Measurements from ENCODE around the gene PPP2R5A. TPM values are rescaled to one million over a fixed set of nuclear protein-coding genes. Genes with fewer than 3 reads are reported as not detected.
"Not testable (repeated sequence)": the region's sequence is repeated elsewhere in the genome, so short reads cannot be mapped to it uniquely, and the experiment has no call there.

PPP2R5A gene
- polyA plus RNA-seq, 1 experiment = 10.2 TPM

DNA sequence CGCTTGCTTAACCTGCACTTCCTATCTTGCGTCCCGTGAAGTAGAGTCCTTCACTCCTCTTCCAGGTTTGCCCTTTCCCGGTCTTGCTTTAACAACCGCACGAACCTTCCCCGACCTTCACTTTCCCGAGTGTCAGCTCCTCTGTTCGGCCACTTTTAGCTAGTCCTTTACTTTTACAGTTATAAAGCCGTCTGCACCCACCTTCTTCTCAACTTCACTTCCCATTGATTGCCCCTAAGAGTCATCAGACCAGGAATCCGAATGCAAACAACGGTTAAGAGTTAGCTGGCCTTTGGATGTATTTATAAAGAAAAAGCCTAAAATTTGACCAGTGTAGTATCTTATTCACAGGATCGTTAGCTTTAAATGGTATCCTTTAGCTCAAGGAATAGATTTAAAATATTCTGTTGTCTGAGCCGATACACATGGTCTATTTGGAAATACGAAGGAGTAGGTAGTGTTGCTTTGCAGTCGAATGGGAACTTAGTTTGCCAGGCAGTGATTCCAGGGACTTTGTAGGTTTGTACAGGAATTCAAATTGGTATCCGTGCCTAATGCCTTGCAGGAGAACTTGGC is 1.4 kb downstream of the PPP2R5A start:
- no peak for DNase-seq (ENCODE audit: low read depth)
- TF ChIP-seq, protein P1, sequence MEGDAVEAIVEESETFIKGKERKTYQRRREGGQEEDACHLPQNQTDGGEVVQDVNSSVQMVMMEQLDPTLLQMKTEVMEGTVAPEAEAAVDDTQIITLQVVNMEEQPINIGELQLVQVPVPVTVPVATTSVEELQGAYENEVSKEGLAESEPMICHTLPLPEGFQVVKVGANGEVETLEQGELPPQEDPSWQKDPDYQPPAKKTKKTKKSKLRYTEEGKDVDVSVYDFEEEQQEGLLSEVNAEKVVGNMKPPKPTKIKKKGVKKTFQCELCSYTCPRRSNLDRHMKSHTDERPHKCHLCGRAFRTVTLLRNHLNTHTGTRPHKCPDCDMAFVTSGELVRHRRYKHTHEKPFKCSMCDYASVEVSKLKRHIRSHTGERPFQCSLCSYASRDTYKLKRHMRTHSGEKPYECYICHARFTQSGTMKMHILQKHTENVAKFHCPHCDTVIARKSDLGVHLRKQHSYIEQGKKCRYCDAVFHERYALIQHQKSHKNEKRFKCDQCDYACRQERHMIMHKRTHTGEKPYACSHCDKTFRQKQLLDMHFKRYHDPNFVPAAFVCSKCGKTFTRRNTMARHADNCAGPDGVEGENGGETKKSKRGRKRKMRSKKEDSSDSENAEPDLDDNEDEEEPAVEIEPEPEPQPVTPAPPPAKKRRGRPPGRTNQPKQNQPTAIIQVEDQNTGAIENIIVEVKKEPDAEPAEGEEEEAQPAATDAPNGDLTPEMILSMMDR (IDR thresholded peaks at IDR 0.05; ENCODE audit: insufficient read depth, low read depth, low read length) = no peak
- CTCF ChIA-PET = interaction anchor here (1.6 to 2.1 kb wide), 3 partner anchors 14 to 216 kb away, joined by 4 to 13 read pairs (median 8); no protein-coding TSS in a partner anchor
- H3K36me3 ChIP-seq (ENCODE audit: control insufficient read depth, insufficient read depth, low read length) = no peaks in the 10 kb centered on the region
- POLR2A ChIA-PET = no interaction called here
- H3K4me3 ChIP-seq (ENCODE audit: low read depth, low read length) = peak overlapping the region; percentile 80
- no peaks in the 10 kb centered on the region for H3K27me3 ChIP-seq (ENCODE audit: control insufficient read depth, insufficient read depth, low read length)

DNA sequence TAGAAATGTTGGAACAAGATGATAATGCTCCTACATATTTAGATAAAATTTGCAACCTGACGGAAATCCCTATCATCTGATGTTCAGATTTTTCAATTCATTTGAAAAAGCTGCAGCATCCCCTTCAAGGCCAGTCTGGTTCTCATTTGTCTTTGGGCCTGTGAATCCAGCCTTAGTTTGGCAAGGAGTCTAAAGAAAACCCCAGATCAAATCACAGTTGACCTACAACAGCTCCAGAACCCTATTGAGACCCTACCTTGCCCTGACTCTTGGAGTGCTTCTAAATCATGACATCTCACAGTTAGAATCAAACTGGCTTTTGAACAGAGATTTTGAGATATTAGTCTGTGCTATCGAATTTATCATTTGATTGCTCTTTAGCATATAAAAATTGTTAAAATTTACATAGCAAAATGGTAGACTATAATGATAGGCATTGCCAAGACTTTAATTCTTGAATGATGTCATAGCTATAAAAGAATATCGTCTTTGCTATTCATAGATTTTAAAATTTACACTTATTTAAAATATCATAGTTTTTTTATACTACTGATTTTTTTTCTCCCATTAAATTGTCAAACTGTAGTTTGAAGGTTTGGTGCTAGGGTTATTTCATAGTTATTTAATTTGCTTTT is 2.2 kb downstream of the PPP2R5A start:
- H3K4me3 ChIP-seq (ENCODE audit: low read depth, low read length) = peak overlapping the region; percentile 80
- H3K27me3 ChIP-seq (ENCODE audit: control insufficient read depth, insufficient read depth, low read length) = no peaks in the 10 kb centered on the region
- ChIA-PET POLR2A (no interaction called here), CTCF (interaction anchor here (0.8 to 2.1 kb wide), 5 partner anchors 13 to 225 kb away, joined by 4 to 13 read pairs (median 5); no protein-coding TSS in a partner anchor)
- DNase-seq (ENCODE audit: low read depth) = no peak
- no peaks in the 10 kb centered on the region for H3K36me3 ChIP-seq (ENCODE audit: control insufficient read depth, insufficient read depth, low read length)
- TF ChIP-seq, protein P1 (IDR thresholded peaks at IDR 0.05; ENCODE audit: insufficient read depth, low read depth, low read length) = no peak

DNA sequence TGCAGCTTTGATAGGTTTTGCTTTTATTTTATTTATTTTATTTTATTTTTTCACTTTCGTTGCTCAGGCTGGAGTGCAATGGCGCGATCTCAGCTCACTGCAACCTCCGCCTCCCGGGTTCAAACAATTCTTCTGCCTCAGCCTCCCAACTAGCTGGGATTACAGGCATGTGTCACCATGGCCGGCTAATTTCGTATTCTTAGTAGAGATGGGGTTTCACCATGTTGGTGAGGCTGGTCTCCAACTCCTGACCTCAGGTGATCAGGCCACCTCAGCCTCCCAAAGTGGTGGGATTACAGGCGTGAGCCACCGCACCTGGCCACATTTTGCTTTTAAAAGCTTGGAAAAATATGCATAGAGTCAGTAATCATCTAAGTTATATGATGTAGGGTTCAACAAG is 2.8 kb downstream of the PPP2R5A start:
- CTCF ChIA-PET = interaction anchor here (0.8 to 2.1 kb wide), 4 partner anchors 13 to 226 kb away, joined by 4 to 8 read pairs (median 4); no protein-coding TSS in a partner anchor
- POLR2A ChIA-PET; H3K27me3 ChIP-seq (ENCODE audit: control insufficient read depth, insufficient read depth, low read length); DNase-seq (ENCODE audit: low read depth); H3K36me3 ChIP-seq (ENCODE audit: control insufficient read depth, insufficient read depth, low read length); H3K4me3 ChIP-seq (ENCODE audit: low read depth, low read length): not testable (repeated sequence)

DNA sequence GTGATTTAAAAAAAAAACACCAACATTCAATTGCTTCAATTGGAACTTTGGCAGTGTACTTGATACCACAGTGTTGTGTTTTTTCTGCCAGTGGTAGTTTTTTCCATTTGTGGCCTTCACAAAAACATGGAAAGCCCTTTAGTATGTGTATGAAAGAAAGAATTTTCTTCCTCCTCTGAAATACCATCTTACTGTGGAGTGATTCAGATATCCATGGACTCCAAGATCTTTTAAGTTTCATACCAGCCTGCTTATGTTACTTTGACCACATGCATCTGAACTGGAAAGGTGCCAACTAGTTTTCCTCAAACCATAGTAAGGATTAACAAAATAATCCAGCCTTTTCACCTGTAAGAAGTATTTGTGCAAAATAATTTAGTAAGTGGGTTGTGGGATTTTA is 3.4 kb downstream of the PPP2R5A start:
- H3K27me3 ChIP-seq (ENCODE audit: control insufficient read depth, insufficient read depth, low read length) = no peaks in the 10 kb centered on the region
- no peaks in the 10 kb centered on the region for H3K36me3 ChIP-seq (ENCODE audit: control insufficient read depth, insufficient read depth, low read length)
- ChIA-PET POLR2A (no interaction called here), CTCF (interaction anchor here (1.3 to 8.8 kb wide), 3 partner anchors 12 to 217 kb away, joined by 4 to 93 read pairs (median 5); no protein-coding TSS in a partner anchor)
- H3K4me3 ChIP-seq (ENCODE audit: low read depth, low read length) = no peak overlapping the region
- DNase-seq (ENCODE audit: low read depth) = no peak
- TF ChIP-seq, protein P1 (IDR thresholded peaks at IDR 0.05; ENCODE audit: insufficient read depth, low read depth, low read length) = no peak

GRCh38 chr1:212289262-212290077 is 4.3 kb downstream of the PPP2R5A start:
- no peaks in the 10 kb centered on the region for H3K27me3 ChIP-seq (ENCODE audit: control insufficient read depth, insufficient read depth, low read length)
- ChIA-PET POLR2A (no interaction called here), CTCF (interaction anchor here (8.8 kb wide), 1 partner anchor 218 kb away, joined by 93 read pairs; no protein-coding TSS in a partner anchor)
- H3K36me3 ChIP-seq (ENCODE audit: control insufficient read depth, insufficient read depth, low read length) = no peaks in the 10 kb centered on the region
- TF ChIP-seq, protein P1 (IDR thresholded peaks at IDR 0.05; ENCODE audit: insufficient read depth, low read depth, low read length) = no peak
- no peak for DNase-seq (ENCODE audit: low read depth)
- H3K4me3 ChIP-seq (ENCODE audit: low read depth, low read length) = no peak overlapping the region

Data from BJ (cell line).